ENCODE results near the gene TBCK. TPM values are rescaled to one million over a fixed set of nuclear protein-coding genes. Genes with fewer than 3 reads are reported as not detected.

TBCK gene
- total and polyA plus RNA-seq, 2 of the 8 experiments (the other 6 are each of a cell fraction or from before 2014, with no cell fraction given) = 10.2 to 18.7 TPM

- no peak overlapping the region for H3K18ac ChIP-seq (ENCODE audit: extremely low read depth, low read length)
Measured at GRCh38 chr4:106083065-106083464, 232.9 kb downstream of the TBCK start.

More at GRCh38 chr4:106083065-106083464, 232.9 kb downstream of the TBCK start:
- Histone ChIP-seq H3K27ac (ENCODE audit: low read depth, low read length) (no peak overlapping the region), H4K20me1 (replicated peaks in 1 of 2; ENCODE audit: control insufficient read depth in 1 of 2, insufficient read depth in 2 of 2, low read length in 2 of 2) (no peaks in the 10 kb centered on the region), H3K36me3 (ENCODE audit: control insufficient read depth in 2 of 4, insufficient read depth in 4 of 4, low read length in 3 of 4) (no peaks in the 10 kb centered on the region; a peak in 1 of 8 replicates), H4K8ac (ENCODE audit: extremely low read depth, insufficient read depth, low read length) (no peak overlapping the region), H3K9ac (replicated peaks in 1 of 4; ENCODE audit: extremely low read depth in 1 of 4, low read depth in 3 of 4, low read length in 3 of 4) (no peak overlapping the region), H3K27me3 (replicated peaks in 1 of 4; ENCODE audit: control insufficient read depth in 3 of 4, extremely low read depth in 1 of 4, insufficient read depth in 3 of 4, low read length in 3 of 4) (no peaks in the 10 kb centered on the region), H3K79me2 (ENCODE audit: control insufficient read depth in 1 of 2, insufficient read depth in 2 of 2, low read length in 2 of 2) (no peaks in the 10 kb centered on the region), H3K4me2 (ENCODE audit: insufficient read depth in 1 of 2, low read depth in 2 of 2, low read length in 2 of 2) (no peak overlapping the region), H2BK120ac (replicated peaks; ENCODE audit: low read depth, low read length) (no peak overlapping the region), H3K79me1 (ENCODE audit: low read depth, low read length) (no peaks in the 10 kb centered on the region), H3K23me2 (ENCODE audit: low read depth, low read length) (no peaks in the 10 kb centered on the region), H2BK15ac (ENCODE audit: low read length) (no peak overlapping the region), H2BK12ac (ENCODE audit: low read depth, low read length) (no peak overlapping the region), H2AK5ac (ENCODE audit: low read depth, low read length) (no peak overlapping the region), H3K4me1 (replicated peaks in 1 of 4; ENCODE audit: control insufficient read depth in 3 of 4, insufficient read depth in 4 of 4, low read length in 3 of 4) (no peaks in the 10 kb centered on the region), H3K23ac (ENCODE audit: insufficient read length) (no peak overlapping the region), H2BK5ac (ENCODE audit: low read depth, low read length) (no peak overlapping the region), H3K14ac (ENCODE audit: insufficient read length) (no peak overlapping the region), H3K4me3 (ENCODE audit: extremely low read depth in 1 of 4, insufficient read depth in 2 of 4, low read depth in 3 of 4, low read length in 4 of 4) (no peak overlapping the region), H4K5ac (ENCODE audit: insufficient read length, low read depth, low read length) (no peak overlapping the region), H3K4ac (replicated peaks; ENCODE audit: insufficient read length, low read depth, low read length) (no peak overlapping the region), H4K91ac (replicated peaks; ENCODE audit: insufficient read length, low read length) (no peak overlapping the region), H3K9me3 (ENCODE audit: insufficient read depth in 2 of 2, low read depth in 1 of 2, low read length in 1 of 2) (no peaks in the 10 kb centered on the region), H2AFZ (ENCODE audit: low read length) (no peak overlapping the region), H3K56ac (replicated peaks; ENCODE audit: insufficient read length, low read depth, low read length) (no peak overlapping the region), H2BK20ac (ENCODE audit: low read length) (no peak overlapping the region)
- FAIRE-seq (no peak), DNase-seq (ENCODE audit: low read depth in 1 of 2, low spot score in 2 of 2) (no peak)
- ChIA-PET POLR2A (ENCODE audit: partially characterized antibody) (no interaction called here), CTCF (ENCODE audit: partially characterized antibody) (no interaction called here)
- 93% methylated on average over 8 of the region's 8 CpGs; no CpG with 5 or more reads in 1 of the 2 experiments for WGBS, 2 experiments (ENCODE audit: extremely low coverage in 1 of 2, insufficient coverage in 1 of 2, insufficient read length in 1 of 2, insufficient replicate concordance in 2 of 2, low coverage in 1 of 2, low lambda C conversion rate in 2 of 2, missing lambda C conversion rate in 1 of 2)
- TF ChIP-seq TAF1 (IDR thresholded peaks at IDR 0.05; ENCODE audit: low read depth, low read length) (no peak), EP300 (IDR thresholded peaks at IDR 0.05; ENCODE audit: borderline replicate concordance in 1 of 2, low read depth in 2 of 2, low read length in 2 of 2) (no peak)
